Liver (tissue), 9 donors: Measurements from ENCODE around the gene ERC2. TPM values are rescaled to one million over a fixed set of nuclear protein-coding genes. Genes with fewer than 3 reads are reported as not detected.

Experiments
- DNase-seq: peaks from one replicate; pipeline ENCODE4 v3.0.0-alpha.2; 2017; ENCODE audit warnings: low spot score
- H3K27ac ChIP-seq, 2 donors: one replicate each; pipeline ENCODE4 v1.7.0; 2013; ENCODE audit warnings: inconsistent platforms in 2 of 2, low read length in 2 of 2, control low read depth in 1 of 2, low read depth in 1 of 2, mild to moderate bottlenecking in 1 of 2
- H3K27me3 ChIP-seq, 4 donors: one replicate each; pipeline versions ENCODE4 v1.6.1 to v1.7.0; 2013; ENCODE audit warnings: low read length in 3 of 4, inconsistent platforms in 1 of 4, mild to moderate bottlenecking in 1 of 4, moderate library complexity in 1 of 4; ENCODE audit not compliant: control insufficient read depth in 4 of 4, insufficient read depth in 4 of 4
- H3K36me3 ChIP-seq, 4 donors: one replicate each; pipeline versions ENCODE4 v1.6.1 to v1.7.0; 2013; ENCODE audit warnings: low read length in 3 of 4, mild to moderate bottlenecking in 3 of 4, low read depth in 1 of 4, moderate library complexity in 1 of 4; ENCODE audit not compliant: control insufficient read depth in 4 of 4, insufficient read depth in 3 of 4
- H3K4me1 ChIP-seq, 4 donors: one replicate each; pipeline versions ENCODE4 v1.6.1 to v1.7.0; 2013; ENCODE audit warnings: low read length in 3 of 4, mild to moderate bottlenecking in 3 of 4, moderate library complexity in 1 of 4; ENCODE audit not compliant: control insufficient read depth in 4 of 4, insufficient read depth in 4 of 4
- H3K4me3 ChIP-seq, 3 donors: one replicate each; pipeline versions ENCODE4 v1.6.1 to v1.7.0; 2013; ENCODE audit warnings: low read length in 3 of 3, control low read depth in 1 of 3, low read depth in 1 of 3, mild to moderate bottlenecking in 1 of 3
- H3K9ac ChIP-seq, 2 donors: one replicate each; pipeline ENCODE4 v1.7.0; 2013; ENCODE audit warnings: low read length in 2 of 2, mild to moderate bottlenecking in 2 of 2, moderate library complexity in 2 of 2, control low read depth in 1 of 2, low read depth in 1 of 2
- H3K9me3 ChIP-seq, 4 donors: one replicate each; pipeline versions ENCODE4 v1.6.1 to v1.7.0; 2013; ENCODE audit warnings: low read length in 3 of 4; ENCODE audit not compliant: control insufficient read depth in 4 of 4
- EGR1 ChIP-seq, 2 donors: IDR thresholded peaks; 2 replicates each; pipeline ENCODE4 v1.6.1; 2016 to 2018; ENCODE audit warnings: antibody characterized with exemption in 2 of 2, low read depth in 2 of 2
- FOXA1 ChIP-seq: IDR thresholded peaks from 2 replicates; pipeline ENCODE4 v1.6.1; 2016; ENCODE audit warnings: antibody characterized with exemption
- FOXA2 ChIP-seq: IDR thresholded peaks from 2 replicates; pipeline ENCODE4 v1.6.1; 2016; ENCODE audit warnings: antibody characterized with exemption
- GABPA ChIP-seq, 2 donors: IDR thresholded peaks in 1 of 2; conservative IDR thresholded peaks in 1 of 2; 2 replicates each; pipeline ENCODE4 v1.6.1; 2016; ENCODE audit warnings: antibody characterized with exemption in 2 of 2, mild to moderate bottlenecking in 1 of 2, moderate library complexity in 1 of 2
- HNF4A ChIP-seq, 2 donors: conservative IDR thresholded peaks; 2 replicates each; pipeline ENCODE4 v1.6.1; 2016; ENCODE audit warnings: antibody characterized with exemption in 2 of 2, mild to moderate bottlenecking in 2 of 2
- HNF4G ChIP-seq: IDR thresholded peaks from 2 replicates; pipeline ENCODE4 v1.6.1; 2016; ENCODE audit warnings: antibody characterized with exemption
- JUND ChIP-seq, 2 donors: IDR thresholded peaks; 2 replicates each; pipeline ENCODE4 v1.6.1; 2016; ENCODE audit warnings: antibody characterized with exemption in 2 of 2
- NR2F2 ChIP-seq: IDR thresholded peaks from 2 replicates; pipeline ENCODE4 v1.6.1; 2016; ENCODE audit warnings: antibody characterized with exemption
- RAD21 ChIP-seq, 2 donors: IDR thresholded peaks; 2 replicates each; pipeline ENCODE4 v1.6.1; 2016; ENCODE audit warnings: antibody characterized with exemption in 2 of 2, mild to moderate bottlenecking in 2 of 2
- RXRA ChIP-seq, 2 donors: IDR thresholded peaks; 2 replicates each; pipeline ENCODE4 v1.6.1; 2017 to 2018; ENCODE audit warnings: antibody characterized with exemption in 2 of 2, mild to moderate bottlenecking in 1 of 2
- SP1 ChIP-seq: IDR thresholded peaks from 2 replicates; pipeline ENCODE4 v1.6.1; 2018; ENCODE audit warnings: antibody characterized with exemption, mild to moderate bottlenecking
- TAF1 ChIP-seq: conservative IDR thresholded peaks from 2 replicates; pipeline ENCODE4 v1.6.1; 2016; ENCODE audit warnings: antibody characterized with exemption, mild to moderate bottlenecking
- YY1 ChIP-seq: IDR thresholded peaks from 2 replicates; pipeline ENCODE4 v1.6.1; 2016; ENCODE audit warnings: antibody characterized with exemption, mild to moderate bottlenecking
- WGBS: extraction: QIAGEN DNeasy Blood & Tissue Kit; methylation state at CpG from one replicate; pipeline ENCODE4 v1.1.7; 2013; 5-methylcytosine and 5-hydroxymethylcytosine counted together
- polyA plus RNA-seq, 2 donors: library from polyadenylated mRNA; stranded (reverse) in 1 of 2; unstranded in 1 of 2; fragments of 200-250 nt in 1 of 2; fragments of >200 nt in 1 of 2; fragmentation: Nextera tagmentation in 1 of 2; extraction: Ambion mirVana in 1 of 2; gene quantifications; one replicate each; pipeline versions ENCODE4 v1.2.1 to v1.2.3, GENCODE V29; 2013 to 2015
- total RNA-seq, 2 donors: library from RNA; depleted of rRNA; stranded (reverse); fragments of >200 nt; gene quantifications; one replicate each; pipeline ENCODE4 v1.2.3, GENCODE V29; 2014
- TF ChIP-seq, protein P1 (sequence below): IDR thresholded peaks from 2 replicates; pipeline ENCODE4 v1.6.1; 2016; ENCODE audit warnings: antibody characterized with exemption
- TF ChIP-seq, protein P2 (sequence below): IDR thresholded peaks from 2 replicates; pipeline ENCODE4 v1.6.1; 2016; ENCODE audit warnings: antibody characterized with exemption
- TF ChIP-seq, protein P3 (sequence below): IDR thresholded peaks from 2 replicates; pipeline ENCODE4 v1.6.1; 2016; ENCODE audit warnings: antibody characterized with exemption, mild to moderate bottlenecking
- TF ChIP-seq, protein P4 (sequence below): fragments of 150-350 bp; IDR thresholded peaks from 2 replicates; pipeline ENCODE4 v1.5.1; 2017; ENCODE audit warnings: improper control_type of control experiment, low read depth, low read length; ENCODE audit not compliant: missing input control
- TF ChIP-seq, protein P5 (sequence below): IDR thresholded peaks from 2 replicates; pipeline ENCODE4 v1.6.1; 2016; ENCODE audit warnings: antibody characterized with exemption
- donor health status: healthy.
- donor health status: healthy.
- donor health status: healthy.
- donor health status: healthy.
- donor health status: healthy.

Gene ERC2
- total and polyA plus RNA-seq, 4 donors: 0.14 to 0.25 TPM; not detected in 2

DNA sequence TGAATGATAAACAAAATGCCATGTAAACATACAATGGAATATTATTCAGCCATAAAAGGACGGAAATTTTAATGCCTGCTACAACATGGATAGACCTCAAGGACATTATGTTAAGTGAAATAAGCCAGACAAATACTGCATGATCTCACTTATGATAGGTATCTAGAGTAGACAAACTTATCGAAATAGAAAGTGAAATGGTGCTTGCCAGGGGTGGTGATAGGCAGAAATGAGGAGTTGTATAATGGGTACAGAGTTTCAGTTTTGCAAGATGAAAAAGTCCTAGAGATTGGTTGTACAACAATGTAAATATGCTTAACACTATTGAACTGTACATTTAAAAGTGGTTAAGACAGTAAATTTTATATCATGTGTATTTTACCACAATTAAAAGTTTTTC is 287.8 kb downstream of the ERC2 start:
- Histone ChIP-seq H3K27me3 (peaks cover 0 to 2% (median 0%) of the 10 kb centered on the region in 4 donors), H3K9ac (no peak overlapping the region), H3K9me3 (no peaks in the 10 kb centered on the region), H3K4me3 (no peak overlapping the region), H3K27ac (no peak overlapping the region), H3K4me1 (no peaks in the 10 kb centered on the region), H3K36me3 (no peaks in the 10 kb centered on the region)
- TF ChIP-seq TAF1 (no peak), FOXA1 (no peak), FOXA2 (no peak), GABPA (IDR thresholded peaks at IDR 0.05 in 1 of 2, conservative IDR thresholded peaks at IDR 0.05 in 1 of 2) (no peak), HNF4A (conservative IDR thresholded peaks at IDR 0.05) (no peak), RXRA (IDR thresholded peaks at IDR 0.05) (no peak), YY1 (no peak), SP1 (no peak), EGR1 (IDR thresholded peaks at IDR 0.05; ENCODE audit: low read depth in 2 of 2) (no peak), RAD21 (IDR thresholded peaks at IDR 0.05) (no peak), NR2F2 (no peak), HNF4G (no peak), JUND (IDR thresholded peaks at IDR 0.05) (no peak)
- TF ChIP-seq, protein P1, sequence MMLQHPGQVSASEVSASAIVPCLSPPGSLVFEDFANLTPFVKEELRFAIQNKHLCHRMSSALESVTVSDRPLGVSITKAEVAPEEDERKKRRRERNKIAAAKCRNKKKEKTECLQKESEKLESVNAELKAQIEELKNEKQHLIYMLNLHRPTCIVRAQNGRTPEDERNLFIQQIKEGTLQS: no peak
- TF ChIP-seq, protein P2, sequence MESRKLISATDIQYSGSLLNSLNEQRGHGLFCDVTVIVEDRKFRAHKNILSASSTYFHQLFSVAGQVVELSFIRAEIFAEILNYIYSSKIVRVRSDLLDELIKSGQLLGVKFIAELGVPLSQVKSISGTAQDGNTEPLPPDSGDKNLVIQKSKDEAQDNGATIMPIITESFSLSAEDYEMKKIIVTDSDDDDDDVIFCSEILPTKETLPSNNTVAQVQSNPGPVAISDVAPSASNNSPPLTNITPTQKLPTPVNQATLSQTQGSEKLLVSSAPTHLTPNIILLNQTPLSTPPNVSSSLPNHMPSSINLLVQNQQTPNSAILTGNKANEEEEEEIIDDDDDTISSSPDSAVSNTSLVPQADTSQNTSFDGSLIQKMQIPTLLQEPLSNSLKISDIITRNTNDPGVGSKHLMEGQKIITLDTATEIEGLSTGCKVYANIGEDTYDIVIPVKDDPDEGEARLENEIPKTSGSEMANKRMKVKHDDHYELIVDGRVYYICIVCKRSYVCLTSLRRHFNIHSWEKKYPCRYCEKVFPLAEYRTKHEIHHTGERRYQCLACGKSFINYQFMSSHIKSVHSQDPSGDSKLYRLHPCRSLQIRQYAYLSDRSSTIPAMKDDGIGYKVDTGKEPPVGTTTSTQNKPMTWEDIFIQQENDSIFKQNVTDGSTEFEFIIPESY: no peak
- TF ChIP-seq, protein P3, sequence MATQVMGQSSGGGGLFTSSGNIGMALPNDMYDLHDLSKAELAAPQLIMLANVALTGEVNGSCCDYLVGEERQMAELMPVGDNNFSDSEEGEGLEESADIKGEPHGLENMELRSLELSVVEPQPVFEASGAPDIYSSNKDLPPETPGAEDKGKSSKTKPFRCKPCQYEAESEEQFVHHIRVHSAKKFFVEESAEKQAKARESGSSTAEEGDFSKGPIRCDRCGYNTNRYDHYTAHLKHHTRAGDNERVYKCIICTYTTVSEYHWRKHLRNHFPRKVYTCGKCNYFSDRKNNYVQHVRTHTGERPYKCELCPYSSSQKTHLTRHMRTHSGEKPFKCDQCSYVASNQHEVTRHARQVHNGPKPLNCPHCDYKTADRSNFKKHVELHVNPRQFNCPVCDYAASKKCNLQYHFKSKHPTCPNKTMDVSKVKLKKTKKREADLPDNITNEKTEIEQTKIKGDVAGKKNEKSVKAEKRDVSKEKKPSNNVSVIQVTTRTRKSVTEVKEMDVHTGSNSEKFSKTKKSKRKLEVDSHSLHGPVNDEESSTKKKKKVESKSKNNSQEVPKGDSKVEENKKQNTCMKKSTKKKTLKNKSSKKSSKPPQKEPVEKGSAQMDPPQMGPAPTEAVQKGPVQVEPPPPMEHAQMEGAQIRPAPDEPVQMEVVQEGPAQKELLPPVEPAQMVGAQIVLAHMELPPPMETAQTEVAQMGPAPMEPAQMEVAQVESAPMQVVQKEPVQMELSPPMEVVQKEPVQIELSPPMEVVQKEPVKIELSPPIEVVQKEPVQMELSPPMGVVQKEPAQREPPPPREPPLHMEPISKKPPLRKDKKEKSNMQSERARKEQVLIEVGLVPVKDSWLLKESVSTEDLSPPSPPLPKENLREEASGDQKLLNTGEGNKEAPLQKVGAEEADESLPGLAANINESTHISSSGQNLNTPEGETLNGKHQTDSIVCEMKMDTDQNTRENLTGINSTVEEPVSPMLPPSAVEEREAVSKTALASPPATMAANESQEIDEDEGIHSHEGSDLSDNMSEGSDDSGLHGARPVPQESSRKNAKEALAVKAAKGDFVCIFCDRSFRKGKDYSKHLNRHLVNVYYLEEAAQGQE: no peak
- TF ChIP-seq, protein P4, sequence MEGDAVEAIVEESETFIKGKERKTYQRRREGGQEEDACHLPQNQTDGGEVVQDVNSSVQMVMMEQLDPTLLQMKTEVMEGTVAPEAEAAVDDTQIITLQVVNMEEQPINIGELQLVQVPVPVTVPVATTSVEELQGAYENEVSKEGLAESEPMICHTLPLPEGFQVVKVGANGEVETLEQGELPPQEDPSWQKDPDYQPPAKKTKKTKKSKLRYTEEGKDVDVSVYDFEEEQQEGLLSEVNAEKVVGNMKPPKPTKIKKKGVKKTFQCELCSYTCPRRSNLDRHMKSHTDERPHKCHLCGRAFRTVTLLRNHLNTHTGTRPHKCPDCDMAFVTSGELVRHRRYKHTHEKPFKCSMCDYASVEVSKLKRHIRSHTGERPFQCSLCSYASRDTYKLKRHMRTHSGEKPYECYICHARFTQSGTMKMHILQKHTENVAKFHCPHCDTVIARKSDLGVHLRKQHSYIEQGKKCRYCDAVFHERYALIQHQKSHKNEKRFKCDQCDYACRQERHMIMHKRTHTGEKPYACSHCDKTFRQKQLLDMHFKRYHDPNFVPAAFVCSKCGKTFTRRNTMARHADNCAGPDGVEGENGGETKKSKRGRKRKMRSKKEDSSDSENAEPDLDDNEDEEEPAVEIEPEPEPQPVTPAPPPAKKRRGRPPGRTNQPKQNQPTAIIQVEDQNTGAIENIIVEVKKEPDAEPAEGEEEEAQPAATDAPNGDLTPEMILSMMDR: no peak
- TF ChIP-seq, protein P5, sequence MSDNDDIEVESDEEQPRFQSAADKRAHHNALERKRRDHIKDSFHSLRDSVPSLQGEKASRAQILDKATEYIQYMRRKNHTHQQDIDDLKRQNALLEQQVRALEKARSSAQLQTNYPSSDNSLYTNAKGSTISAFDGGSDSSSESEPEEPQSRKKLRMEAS: no peak
- DNase-seq: no peak
- WGBS: 81% methylated on average over 2 of the region's 2 CpGs
